GM19372 (cell line): Measurements from ENCODE around the gene KCNJ5.

Experiments
- ATAC-seq: cut with Tn5 transposase; IDR thresholded peaks from one replicate; pipeline ENCODE4 v1.9.1; 2021; ENCODE audit warnings: mild to moderate bottlenecking, low read depth, moderate library complexity; ENCODE audit not compliant: unreplicated experiment

KCNJ5 gene

GRCh38 chr11:128927683-128928336 lies 36.7 kb downstream of the KCNJ5 start:
- ATAC-seq: no peak

- peak; percentile 96 for ATAC-seq
Measured at GRCh38 chr11:128928400-128928799, 37.2 kb downstream of the KCNJ5 start.

GRCh38 chr11:128929468-128929867 lies 38.3 kb downstream of the KCNJ5 start:
- ATAC-seq: no peak

- ATAC-seq: no peak
Measured at GRCh38 chr11:128929991-128930390, 38.8 kb downstream of the KCNJ5 start.

- ATAC-seq: no peak
Measured at GRCh38 chr11:128931066-128931465, 39.9 kb downstream of the KCNJ5 start.

GRCh38 chr11:128931668-128932067 lies 40.5 kb downstream of the KCNJ5 start:
- no peak for ATAC-seq

- no peak for ATAC-seq
Measured at GRCh38 chr11:128933481-128934178, 42.5 kb downstream of the KCNJ5 start.

- ATAC-seq: no peak
Measured at GRCh38 chr11:128934351-128934750, 43.2 kb downstream of the KCNJ5 start.

GRCh38 chr11:128934926-128935325 lies 43.8 kb downstream of the KCNJ5 start:
- ATAC-seq: no peak

GRCh38 chr11:128936606-128937251 lies 45.6 kb downstream of the KCNJ5 start:
- no peak for ATAC-seq

- ATAC-seq: no peak
Measured at GRCh38 chr11:128937480-128937879, 46.3 kb downstream of the KCNJ5 start.

- ATAC-seq: no peak
Measured at GRCh38 chr11:128938156-128938885, 47.2 kb downstream of the KCNJ5 start.

- no peak for ATAC-seq
Measured at GRCh38 chr11:128939591-128939990, 48.4 kb downstream of the KCNJ5 start.

- no peak for ATAC-seq
Measured at GRCh38 chr11:128940156-128940555, 49.0 kb downstream of the KCNJ5 start.

- no peak for ATAC-seq
Measured at GRCh38 chr11:128940603-128941002, 49.4 kb downstream of the KCNJ5 start.

GRCh38 chr11:128941110-128941509 lies 50.0 kb downstream of the KCNJ5 start:
- no peak for ATAC-seq

GRCh38 chr11:128941573-128942271 lies 50.6 kb downstream of the KCNJ5 start:
- ATAC-seq: no peak

GRCh38 chr11:128942272-128942612 lies 51.1 kb downstream of the KCNJ5 start:
- ATAC-seq: no peak

- ATAC-seq: no peak
Measured at GRCh38 chr11:128942817-128943427, 51.8 kb downstream of the KCNJ5 start, which contains the start of gene TP53AIP1. TSS of gene TP53AIP1 (minus strand) at chr11:128942871. CDS start at chr11:128937818, 5,053 bp downstream.

GRCh38 chr11:128943428-128943976 lies 52.3 kb downstream of the KCNJ5 start:
- no peak for ATAC-seq
